Measurements from ENCODE around the gene CDK11A. TPM values are rescaled to one million over a fixed set of nuclear protein-coding genes. Genes with fewer than 3 reads are reported as not detected.
"Not testable (repeated sequence)": the region's sequence is repeated elsewhere in the genome, so short reads cannot be mapped to it uniquely, and the experiment has no call there.

Gene CDK11A
- total RNA-seq, 2 experiments from 2014 or later, result 44.3 to 50.5 TPM

- peak; percentile 96 for DNase-seq
- peaks cover 11% of the 10 kb centered on the region for H3K36me3 Mint-ChIP-seq (ENCODE audit: low read depth)
- H3K9me3 Mint-ChIP-seq (ENCODE audit: low read depth); H3K4me1 Mint-ChIP-seq; CTCF ChIA-PET; H3K27me3 Mint-ChIP-seq: not testable (repeated sequence)
- POLR2A ChIA-PET, result interaction anchor here (0.7 kb wide), 1 partner anchor 56 kb away, joined by 4 read pairs; no protein-coding TSS in a partner anchor
- intact Hi-C loops (cut with DNase I, micrococcal nuclease), result loop anchor here in 1 of 2 experiments (1.0 to 5.0 kb wide), 10 partner anchors 28 to 284 kb away; partner anchors contain the start of genes ATAD3B, AURKAIP1, CCNL2 and GNB1
- peak; percentile 95 for ATAC-seq
- peak within 1 kb of the TSS; percentile 90 for H3K4me3 Mint-ChIP-seq
- H3K27ac Mint-ChIP-seq, result peak within 1 kb of the TSS; percentile 99
Observed at GRCh38 chr1:1658583-1659549, 65.3 kb downstream of the CDK11A start, which contains the start of gene CDK11B. TSS of gene CDK11B (minus strand) at chr1:1659004. CDS start at chr1:1657485, 1,519 bp downstream.

Other genes starting within 250 kb of the CDK11A start
- 10 to 100 TPM; 39.9 to 42.9 TPM for gene ATAD3A, start 212.2 kb downstream of the CDK11A start, total RNA-seq
- gene TMEM240, start 183.7 kb downstream of the CDK11A start, total RNA-seq, result under 1 TPM; 0.42 to 0.46 TPM
- 100 to 1,000 TPM; 105 to 123 TPM for gene SSU72, start 149.5 kb downstream of the CDK11A start, total RNA-seq
- 1 to 10 TPM; 1.7 to 1.9 TPM for gene FNDC10, start 124.2 kb downstream of the CDK11A start, total RNA-seq
- 10 to 100 TPM; 37.1 TPM for gene MIB2, start 108.9 kb downstream of the CDK11A start, total RNA-seq
- 1 to 10 TPM in 1 of 2 experiments, under 1 TPM in 1; 0.77 to 1.2 TPM for gene MMP23B, start 92.2 kb downstream of the CDK11A start, total RNA-seq
- 10 to 100 TPM; 36.3 to 38.8 TPM for gene CDK11B, start 65.4 kb downstream of the CDK11A start, total RNA-seq
- 10 to 100 TPM; 24.2 to 27.6 TPM for gene SLC35E2B, start 31.6 kb downstream of the CDK11A start, total RNA-seq
- gene NADK, start 54.1 kb upstream of the CDK11A start, total RNA-seq, result 10 to 100 TPM; 53.1 to 56.2 TPM
- gene GNB1, start 166.7 kb upstream of the CDK11A start, total RNA-seq, result 100 to 1,000 TPM; 347 to 669 TPM
- gene CALML6, start 190.9 kb upstream of the CDK11A start, total RNA-seq, result under 1 TPM; 0.21 to 0.81 TPM
- gene TMEM52, start 194.9 kb upstream of the CDK11A start, total RNA-seq, result 1 to 10 TPM in 1 of 2 experiments, under 1 TPM in 1; 0.88 to 1.1 TPM